ENCODE results near the gene SHLD2. TPM values are rescaled to one million over a fixed set of nuclear protein-coding genes. Genes with fewer than 3 reads are reported as not detected.
"Not testable (repeated sequence)": the region's sequence is repeated elsewhere in the genome, so short reads cannot be mapped to it uniquely, and the experiment has no call there.

The SHLD2 gene
- total RNA-seq, 1 experiment from 2014 or later: 21.4 TPM

- not testable (repeated sequence) for DNase-seq; H3K9ac ChIP-seq (ENCODE audit: low read length); H2AFZ ChIP-seq (ENCODE audit: low read length)
Measured at GRCh38 chr10:87118122-87118521, 23.1 kb downstream of the SHLD2 start.

GRCh38 chr10:87119029-87119428 lies 24.0 kb downstream of the SHLD2 start:
- not testable (repeated sequence) for DNase-seq; H3K9me3 ChIP-seq (ENCODE audit: low read length); H2AFZ ChIP-seq (ENCODE audit: low read length); H3K9me2 ChIP-seq (replicated peaks; ENCODE audit: insufficient read depth, low read length); H3K36me3 ChIP-seq (ENCODE audit: insufficient read depth, low read length); H3K79me2 ChIP-seq (ENCODE audit: low read length); H3K27me3 ChIP-seq (ENCODE audit: low read length); H3K27ac ChIP-seq (ENCODE audit: low read length); H3K4me2 ChIP-seq (ENCODE audit: low read depth, low read length, poor library complexity, severe bottlenecking); H3K9ac ChIP-seq (ENCODE audit: low read length); H3K4me3 ChIP-seq (ENCODE audit: low read length); H3K4me1 ChIP-seq (ENCODE audit: low read length); H4K20me1 ChIP-seq (ENCODE audit: insufficient read depth, low read depth, low read length)

More at GRCh38 chr10:87118122-87118521, 23.1 kb downstream of the SHLD2 start:
- H3K36me3 ChIP-seq (ENCODE audit: insufficient read depth, low read length); H3K4me1 ChIP-seq (ENCODE audit: low read length); H3K4me2 ChIP-seq (ENCODE audit: low read depth, low read length, poor library complexity, severe bottlenecking); H3K27me3 ChIP-seq (ENCODE audit: low read length); H3K9me3 ChIP-seq (ENCODE audit: low read length); H4K20me1 ChIP-seq (ENCODE audit: insufficient read depth, low read depth, low read length); H3K27ac ChIP-seq (ENCODE audit: low read length); H3K79me2 ChIP-seq (ENCODE audit: low read length); H3K9me2 ChIP-seq (replicated peaks; ENCODE audit: insufficient read depth, low read length); H3K4me3 ChIP-seq (ENCODE audit: low read length): not testable (repeated sequence)

GRCh38 chr10:87123351-87123750 lies 28.3 kb downstream of the SHLD2 start:
- H3K4me1 ChIP-seq (ENCODE audit: low read length); H3K9me2 ChIP-seq (replicated peaks; ENCODE audit: insufficient read depth, low read length); H3K79me2 ChIP-seq (ENCODE audit: low read length); H3K4me3 ChIP-seq (ENCODE audit: low read length); H3K4me2 ChIP-seq (ENCODE audit: low read depth, low read length, poor library complexity, severe bottlenecking); H3K27me3 ChIP-seq (ENCODE audit: low read length); H4K20me1 ChIP-seq (ENCODE audit: insufficient read depth, low read depth, low read length); H3K36me3 ChIP-seq (ENCODE audit: insufficient read depth, low read length); H3K27ac ChIP-seq (ENCODE audit: low read length); H3K9ac ChIP-seq (ENCODE audit: low read length); H3K9me3 ChIP-seq (ENCODE audit: low read length); H2AFZ ChIP-seq (ENCODE audit: low read length); DNase-seq: not testable (repeated sequence)

DNA sequence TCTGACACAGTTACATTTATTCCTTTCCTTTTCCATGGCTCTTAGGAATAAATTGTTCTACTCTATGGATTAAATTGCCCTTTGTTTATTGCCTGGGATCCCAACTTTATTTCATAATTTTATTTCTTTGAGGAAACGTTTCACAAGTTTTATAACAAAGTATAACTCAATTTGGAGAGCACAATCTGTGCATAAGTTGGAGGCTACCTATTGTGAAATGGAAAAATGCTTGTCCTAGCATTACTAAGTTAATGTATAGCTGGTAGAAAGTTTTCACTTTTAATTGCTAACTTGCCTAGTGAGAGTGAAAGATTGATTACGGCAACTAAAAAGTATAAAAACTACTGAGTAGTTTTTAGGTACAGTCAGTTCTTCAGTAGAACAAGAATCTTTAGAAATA lies 32.0 kb downstream of the SHLD2 start:
- H3K27me3 ChIP-seq (ENCODE audit: low read length); H3K4me2 ChIP-seq (ENCODE audit: low read depth, low read length, poor library complexity, severe bottlenecking); H3K9me3 ChIP-seq (ENCODE audit: low read length); H3K4me3 ChIP-seq (ENCODE audit: low read length); H3K79me2 ChIP-seq (ENCODE audit: low read length); H3K9ac ChIP-seq (ENCODE audit: low read length); H4K20me1 ChIP-seq (ENCODE audit: insufficient read depth, low read depth, low read length); H3K9me2 ChIP-seq (replicated peaks; ENCODE audit: insufficient read depth, low read length); DNase-seq; H3K4me1 ChIP-seq (ENCODE audit: low read length); H3K36me3 ChIP-seq (ENCODE audit: insufficient read depth, low read length); H2AFZ ChIP-seq (ENCODE audit: low read length); H3K27ac ChIP-seq (ENCODE audit: low read length): not testable (repeated sequence)

DNA sequence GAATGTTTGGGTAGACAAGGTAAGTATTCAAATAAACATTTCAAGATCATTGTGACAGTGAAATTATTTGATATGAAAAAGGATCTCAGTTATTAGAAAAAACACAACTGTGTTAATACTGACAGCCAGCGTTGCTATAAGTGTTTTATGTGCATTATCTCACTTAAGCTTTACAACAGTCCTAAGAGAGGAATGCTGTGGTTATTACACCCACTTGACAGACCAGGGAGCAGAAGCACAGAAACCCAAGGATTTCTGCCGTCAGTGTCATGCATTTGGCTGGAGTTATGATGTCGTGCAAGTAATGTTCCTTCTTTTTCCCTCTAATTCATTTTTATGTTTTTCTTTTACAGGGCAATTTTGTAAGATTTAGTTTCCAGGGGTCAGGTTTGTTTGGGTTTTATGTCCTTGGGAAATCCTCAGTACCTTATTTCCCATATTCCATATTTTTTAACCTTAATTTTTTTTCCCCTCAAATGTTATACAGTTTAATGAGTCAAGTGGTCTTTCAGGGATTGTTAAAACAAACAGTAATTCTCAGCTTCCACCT lies 32.7 kb downstream of the SHLD2 start:
- not testable (repeated sequence) for H3K9me3 ChIP-seq (ENCODE audit: low read length); H3K4me2 ChIP-seq (ENCODE audit: low read depth, low read length, poor library complexity, severe bottlenecking); H3K27me3 ChIP-seq (ENCODE audit: low read length); H3K4me3 ChIP-seq (ENCODE audit: low read length); H3K9ac ChIP-seq (ENCODE audit: low read length); H2AFZ ChIP-seq (ENCODE audit: low read length); H3K79me2 ChIP-seq (ENCODE audit: low read length); H4K20me1 ChIP-seq (ENCODE audit: insufficient read depth, low read depth, low read length); H3K27ac ChIP-seq (ENCODE audit: low read length); H3K9me2 ChIP-seq (replicated peaks; ENCODE audit: insufficient read depth, low read length); H3K4me1 ChIP-seq (ENCODE audit: low read length); DNase-seq; H3K36me3 ChIP-seq (ENCODE audit: insufficient read depth, low read length)

- H3K4me1 ChIP-seq (ENCODE audit: low read length); H3K9me2 ChIP-seq (replicated peaks; ENCODE audit: insufficient read depth, low read length); H3K27ac ChIP-seq (ENCODE audit: low read length); H3K79me2 ChIP-seq (ENCODE audit: low read length); H3K27me3 ChIP-seq (ENCODE audit: low read length); H3K36me3 ChIP-seq (ENCODE audit: insufficient read depth, low read length); H3K4me3 ChIP-seq (ENCODE audit: low read length); H3K4me2 ChIP-seq (ENCODE audit: low read depth, low read length, poor library complexity, severe bottlenecking); H4K20me1 ChIP-seq (ENCODE audit: insufficient read depth, low read depth, low read length); H3K9ac ChIP-seq (ENCODE audit: low read length); H3K9me3 ChIP-seq (ENCODE audit: low read length); H2AFZ ChIP-seq (ENCODE audit: low read length): not testable (repeated sequence)
- peak; percentile 43 for DNase-seq
Measured at GRCh38 chr10:87132176-87132575, 37.2 kb downstream of the SHLD2 start.

DNA sequence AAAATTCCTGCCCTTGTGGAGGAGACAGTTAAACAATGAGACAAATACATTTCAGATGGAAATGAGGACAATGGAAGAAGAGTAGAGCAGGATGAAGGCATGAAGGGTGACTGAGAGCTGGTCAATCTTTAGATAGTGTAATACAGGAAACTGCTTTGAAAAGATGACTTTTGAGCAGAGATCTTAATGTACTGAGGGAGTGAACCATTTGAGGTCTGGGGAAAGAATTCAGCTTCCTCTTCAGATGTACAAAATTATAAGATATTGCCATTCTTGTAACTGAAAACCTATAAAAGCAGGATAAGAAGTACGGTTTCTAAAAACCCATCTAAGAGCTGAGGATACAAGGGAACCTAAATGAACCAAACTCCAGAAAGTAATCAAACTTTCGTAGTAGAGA lies 38.9 kb downstream of the SHLD2 start:
- not testable (repeated sequence) for H2AFZ ChIP-seq (ENCODE audit: low read length); H3K36me3 ChIP-seq (ENCODE audit: insufficient read depth, low read length); H3K9me3 ChIP-seq (ENCODE audit: low read length); DNase-seq; H3K9me2 ChIP-seq (replicated peaks; ENCODE audit: insufficient read depth, low read length); H3K9ac ChIP-seq (ENCODE audit: low read length); H3K4me1 ChIP-seq (ENCODE audit: low read length); H4K20me1 ChIP-seq (ENCODE audit: insufficient read depth, low read depth, low read length); H3K27ac ChIP-seq (ENCODE audit: low read length); H3K4me2 ChIP-seq (ENCODE audit: low read depth, low read length, poor library complexity, severe bottlenecking); H3K79me2 ChIP-seq (ENCODE audit: low read length); H3K27me3 ChIP-seq (ENCODE audit: low read length); H3K4me3 ChIP-seq (ENCODE audit: low read length)

DNA sequence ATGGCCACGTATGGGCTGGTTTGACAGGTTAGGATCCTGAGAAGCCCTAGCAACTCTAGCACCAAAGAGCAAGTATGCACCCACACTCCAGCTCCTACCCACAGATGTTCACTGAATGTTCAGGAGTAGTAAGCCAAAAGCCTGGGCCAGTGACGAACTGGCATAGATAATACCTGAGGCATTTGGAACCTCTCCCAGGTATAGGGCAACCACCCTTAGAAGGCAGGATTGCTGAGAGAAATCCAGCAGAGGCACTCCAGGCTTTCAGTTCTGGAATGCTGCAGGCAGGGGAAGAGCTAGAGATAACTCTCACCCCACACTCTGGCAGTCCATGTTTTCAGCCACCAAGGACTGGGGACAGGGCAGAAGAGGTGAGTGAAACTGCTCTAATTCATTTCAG lies 39.4 kb downstream of the SHLD2 start:
- not testable (repeated sequence) for H3K9ac ChIP-seq (ENCODE audit: low read length); H3K9me3 ChIP-seq (ENCODE audit: low read length); H3K4me2 ChIP-seq (ENCODE audit: low read depth, low read length, poor library complexity, severe bottlenecking); H3K27ac ChIP-seq (ENCODE audit: low read length); H3K4me3 ChIP-seq (ENCODE audit: low read length); H2AFZ ChIP-seq (ENCODE audit: low read length); H3K4me1 ChIP-seq (ENCODE audit: low read length); H3K27me3 ChIP-seq (ENCODE audit: low read length); H3K9me2 ChIP-seq (replicated peaks; ENCODE audit: insufficient read depth, low read length); H4K20me1 ChIP-seq (ENCODE audit: insufficient read depth, low read depth, low read length); H3K79me2 ChIP-seq (ENCODE audit: low read length); H3K36me3 ChIP-seq (ENCODE audit: insufficient read depth, low read length); DNase-seq

DNA sequence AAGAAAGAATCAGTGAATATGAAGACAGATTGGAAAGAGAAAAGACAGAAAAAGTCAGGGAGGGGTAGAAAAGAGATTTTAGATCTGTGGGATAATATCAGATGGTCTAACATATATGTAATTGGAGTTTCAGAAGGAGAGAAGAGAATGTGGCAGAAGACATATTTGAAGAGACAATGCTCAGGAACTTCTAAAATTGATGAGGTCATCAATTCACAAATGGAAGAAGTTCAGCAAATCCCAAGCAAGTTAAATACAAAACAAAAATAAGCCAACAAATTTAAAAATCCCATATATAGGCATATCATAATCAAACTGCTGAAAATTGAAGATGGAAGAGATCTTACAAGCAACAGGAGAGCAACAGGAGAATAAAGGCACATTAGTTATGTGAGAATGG lies 42.5 kb downstream of the SHLD2 start:
- not testable (repeated sequence) for H3K79me2 ChIP-seq (ENCODE audit: low read length); H3K4me1 ChIP-seq (ENCODE audit: low read length); H3K36me3 ChIP-seq (ENCODE audit: insufficient read depth, low read length); DNase-seq; H3K4me3 ChIP-seq (ENCODE audit: low read length); H3K9me3 ChIP-seq (ENCODE audit: low read length); H2AFZ ChIP-seq (ENCODE audit: low read length); H3K27ac ChIP-seq (ENCODE audit: low read length); H3K4me2 ChIP-seq (ENCODE audit: low read depth, low read length, poor library complexity, severe bottlenecking); H3K9me2 ChIP-seq (replicated peaks; ENCODE audit: insufficient read depth, low read length); H4K20me1 ChIP-seq (ENCODE audit: insufficient read depth, low read depth, low read length); H3K27me3 ChIP-seq (ENCODE audit: low read length); H3K9ac ChIP-seq (ENCODE audit: low read length)
